HG03469 (cell line): ENCODE measurements around the gene PARVG.

Source experiments
- ATAC-seq: cut with Tn5 transposase; IDR thresholded peaks from one replicate; pipeline ENCODE4 v1.9.1; 2021; ENCODE audit warnings: mild to moderate bottlenecking, moderate library complexity, moderate number of reproducible peaks; ENCODE audit not compliant: unreplicated experiment

PARVG gene

GRCh38 chr22:44154436-44154942, 26.2 kb upstream of the PARVG start:
- ATAC-seq, result no peak

- ATAC-seq, result no peak
Measured at GRCh38 chr22:44155115-44155514, 25.6 kb upstream of the PARVG start.

GRCh38 chr22:44157916-44158618, 22.7 kb upstream of the PARVG start:
- no peak for ATAC-seq

- ATAC-seq, result no peak
Measured at GRCh38 chr22:44158816-44159215, 21.9 kb upstream of the PARVG start.

GRCh38 chr22:44159221-44159620, 21.5 kb upstream of the PARVG start:
- no peak for ATAC-seq

- ATAC-seq, result no peak
Measured at GRCh38 chr22:44159811-44160210, 20.9 kb upstream of the PARVG start.

- ATAC-seq, result no peak
Measured at GRCh38 chr22:44160421-44160820, 20.3 kb upstream of the PARVG start.

- no peak for ATAC-seq
Measured at GRCh38 chr22:44161673-44162072, 19.1 kb upstream of the PARVG start.

- no peak for ATAC-seq
Measured at GRCh38 chr22:44162960-44163359, 17.8 kb upstream of the PARVG start.

GRCh38 chr22:44163536-44163935, 17.2 kb upstream of the PARVG start:
- no peak for ATAC-seq

- ATAC-seq, result no peak
Measured at GRCh38 chr22:44164031-44164430, 16.7 kb upstream of the PARVG start.

- no peak for ATAC-seq
Measured at GRCh38 chr22:44165286-44165874, 15.3 kb upstream of the PARVG start.

- no peak for ATAC-seq
Measured at GRCh38 chr22:44166498-44167276, 14.0 kb upstream of the PARVG start.

GRCh38 chr22:44167501-44167900, 13.2 kb upstream of the PARVG start:
- ATAC-seq, result no peak

- ATAC-seq, result no peak
Measured at GRCh38 chr22:44168206-44168605, 12.5 kb upstream of the PARVG start.

GRCh38 chr22:44170470-44170869, 10.3 kb upstream of the PARVG start:
- no peak for ATAC-seq

- ATAC-seq, result no peak
Measured at GRCh38 chr22:44171561-44171960, 9.2 kb upstream of the PARVG start.

GRCh38 chr22:44172370-44173108, 8.2 kb upstream of the PARVG start:
- ATAC-seq, result no peak

- no peak for ATAC-seq
Measured at GRCh38 chr22:44173154-44173553, 7.6 kb upstream of the PARVG start.

- ATAC-seq, result no peak
Measured at GRCh38 chr22:44175676-44176075, 5.0 kb upstream of the PARVG start.
